Transverse colon (tissue), 3 donors: Measurements from ENCODE around the gene PSMD13.

ENCODE experiments used
- CTCF ChIP-seq, 5 experiments: fragments of 200-600 bp in 3 of 5; fragments of 450-650 bp in 2 of 5; sonication (generic) in 3 of 5; IDR thresholded peaks; 1 replicate in 2 of 5; 2 replicates in 3 of 5; pipeline ENCODE4 v1.5.1; 2016 to 2017; ENCODE audit warnings: antibody characterized with exemption in 5 of 5, inconsistent platforms in 3 of 5, mild to moderate bottlenecking in 2 of 5, moderate library complexity in 1 of 5
- EP300 ChIP-seq: sonication (generic); formaldehyde crosslinking; IDR thresholded peaks from one replicate; pipeline ENCODE4 v1.6.1; 2017; ENCODE audit warnings: antibody characterized with exemption, low read depth

DNA sequence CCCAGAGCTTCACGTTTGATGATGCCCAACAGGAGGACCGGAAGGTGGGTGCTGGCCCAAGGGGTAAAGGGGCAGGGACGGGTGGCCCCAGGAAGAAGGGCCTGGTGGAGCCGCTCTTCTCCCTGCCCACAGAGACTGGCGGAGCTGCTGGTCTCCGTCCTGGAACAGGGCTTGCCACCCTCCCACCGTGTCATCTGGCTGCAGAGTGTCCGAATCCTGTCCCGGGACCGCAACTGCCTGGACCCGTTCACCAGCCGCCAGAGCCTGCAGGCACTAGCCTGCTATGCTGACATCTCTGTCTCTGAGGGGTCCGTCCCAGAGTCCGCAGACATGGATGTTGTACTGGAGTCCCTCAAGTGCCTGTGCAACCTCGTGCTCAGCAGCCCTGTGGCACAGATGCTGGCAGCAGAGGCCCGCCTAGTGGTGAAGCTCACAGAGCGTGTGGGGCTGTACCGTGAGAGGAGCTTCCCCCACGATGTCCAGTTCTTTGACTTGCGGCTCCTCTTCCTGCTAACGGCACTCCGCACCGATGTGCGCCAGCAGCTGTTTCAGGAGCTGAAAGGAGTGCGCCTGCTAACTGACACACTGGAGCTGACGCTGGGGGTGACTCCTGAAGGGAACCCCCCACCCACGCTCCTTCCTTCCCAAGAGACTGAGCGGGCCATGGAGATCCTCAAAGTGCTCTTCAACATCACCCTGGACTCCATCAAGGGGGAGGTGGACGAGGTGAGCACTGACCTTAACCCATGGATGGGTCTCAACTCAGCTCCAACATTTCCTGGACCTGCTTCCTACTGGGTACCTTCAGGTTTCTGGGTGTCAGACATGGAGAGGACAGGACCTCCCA, 27.3 kb upstream of the PSMD13 start:
- TF ChIP-seq CTCF (IDR thresholded peaks at IDR 0.05) (no peak), EP300 (no peak)
